ENCODE measurements around the gene FAM240B. TPM values are rescaled to one million over a fixed set of nuclear protein-coding genes. Genes with fewer than 3 reads are reported as not detected.
A peak's percentile ranks its signal among the peaks of the same experiment; 100 is the strongest.

FAM240B gene
- total RNA-seq, 6 donors from 2014 or later = not detected

DNA sequence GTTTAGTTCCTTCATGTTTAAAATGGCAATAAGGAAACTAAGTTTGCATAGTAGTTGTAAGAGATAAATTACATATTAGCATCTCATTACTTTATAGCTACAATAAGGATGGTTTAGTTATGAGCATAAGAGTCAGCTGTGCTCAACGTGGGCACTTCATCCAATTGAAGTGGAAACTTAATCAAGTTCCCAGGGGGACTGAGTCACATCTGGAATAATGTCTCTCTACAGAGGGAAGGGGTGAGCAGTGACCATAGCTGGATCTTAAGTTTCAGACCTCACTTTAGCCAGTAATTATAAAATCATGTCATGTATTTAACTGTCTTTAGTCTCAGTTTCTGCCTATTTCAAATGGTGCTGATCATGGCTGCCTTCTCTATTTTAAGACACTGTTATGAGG, 36.8 kb upstream of the FAM240B start:
- H3K36me3 ChIP-seq = no peaks in the 10 kb centered on the region
- H3K27me3 ChIP-seq = no peaks in the 10 kb centered on the region
- no peak overlapping the region for H3K27ac ChIP-seq
- TF ChIP-seq POLR2A (IDR thresholded peaks at IDR 0.05) (no peak), CTCF (IDR thresholded peaks at IDR 0.05) (no peak), POLR2AphosphoS5 (IDR thresholded peaks at IDR 0.05) (no peak), EP300 (IDR thresholded peaks at IDR 0.05) (no peak)
- DNase-seq (no peak), ATAC-seq (ENCODE audit: low FRiP score in 2 of 2) (no peak)
- H3K9me3 ChIP-seq = no peaks in the 10 kb centered on the region
- H3K4me3 ChIP-seq = no peak overlapping the region
- no peaks in the 10 kb centered on the region for H3K4me1 ChIP-seq
- WGBS, 2 donors = 53 to 57% methylated on average over 1 of the region's 1 CpG

GRCh38 chr9:38747941-38748340, 28.0 kb upstream of the FAM240B start:
- no peak for DNase-seq
- 100% methylated on average over 1 of the region's 1 CpG for WGBS, 2 donors

DNA sequence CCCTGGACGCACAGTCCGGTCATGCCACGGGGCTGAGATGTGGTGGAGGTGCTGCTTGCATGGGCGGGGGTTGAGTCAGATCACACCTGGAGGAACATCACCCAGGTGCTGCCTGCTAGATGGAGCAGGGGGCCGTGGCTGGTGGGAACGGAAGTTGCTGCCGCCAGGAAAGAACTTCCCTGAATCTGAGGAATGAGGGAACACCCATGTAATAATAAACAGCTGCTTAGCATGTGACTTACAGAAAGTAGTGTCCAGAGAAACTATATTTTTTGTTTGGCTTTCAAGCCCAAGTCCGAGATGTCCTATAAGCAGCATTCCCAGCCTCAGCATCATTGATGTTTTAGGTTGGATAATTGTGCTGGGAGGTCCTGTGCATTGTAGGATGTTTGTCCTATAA, 27.1 kb upstream of the FAM240B start:
- no peak for ATAC-seq (ENCODE audit: low FRiP score in 2 of 2)
- no peak overlapping the region for H3K27ac ChIP-seq
- no peaks in the 10 kb centered on the region for H3K36me3 ChIP-seq
- H3K4me1 ChIP-seq = no peaks in the 10 kb centered on the region
- no peak for TF ChIP-seq EP300 (IDR thresholded peaks at IDR 0.05)
- H3K27me3 ChIP-seq = no peaks in the 10 kb centered on the region
- 68 to 78% methylated on average over 8 of the region's 8 CpGs for WGBS, 2 donors
- H3K9me3 ChIP-seq = no peaks in the 10 kb centered on the region
- no peak overlapping the region for H3K4me3 ChIP-seq
- DNase-seq = no peak

More at GRCh38 chr9:38747941-38748340, 28.0 kb upstream of the FAM240B start:
- Histone ChIP-seq H3K4me3 (no peak overlapping the region), H3K4me1 (no peaks in the 10 kb centered on the region), H3K9me3 (no peaks in the 10 kb centered on the region), H3K27me3 (no peaks in the 10 kb centered on the region), H3K36me3 (no peaks in the 10 kb centered on the region), H3K27ac (no peak overlapping the region)
- TF ChIP-seq CTCF (IDR thresholded peaks at IDR 0.05) (no peak), EP300 (IDR thresholded peaks at IDR 0.05) (no peak), POLR2A (IDR thresholded peaks at IDR 0.05) (no peak), POLR2AphosphoS5 (IDR thresholded peaks at IDR 0.05) (no peak)
- no peak for ATAC-seq (ENCODE audit: low FRiP score in 2 of 2)

DNA sequence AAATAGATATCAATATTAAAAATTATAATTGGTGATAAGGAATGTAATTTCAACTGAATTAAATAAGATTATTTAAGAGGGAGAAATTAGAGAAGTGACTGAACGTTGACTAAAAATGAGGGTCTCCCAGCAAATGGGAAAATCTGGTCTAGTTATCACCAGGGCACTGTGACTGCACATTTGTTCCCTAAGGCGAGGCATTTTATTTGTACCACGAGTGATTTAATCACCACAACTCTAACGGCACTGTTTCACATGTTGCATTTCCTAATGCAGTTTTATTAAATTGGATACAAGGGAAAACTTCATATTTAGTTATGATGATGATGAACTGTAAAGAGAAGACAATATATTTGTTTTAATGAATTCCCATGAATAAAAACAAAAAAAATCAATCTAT, 26.4 kb upstream of the FAM240B start:
- WGBS, 2 donors = 75 to 86% methylated on average over 4 of the region's 4 CpGs
- H3K4me1 ChIP-seq = no peaks in the 10 kb centered on the region
- DNase-seq = no peak
- TF ChIP-seq POLR2A (IDR thresholded peaks at IDR 0.05) (no peak), POLR2AphosphoS5 (IDR thresholded peaks at IDR 0.05) (no peak), CTCF (IDR thresholded peaks at IDR 0.05) (no peak), EP300 (IDR thresholded peaks at IDR 0.05) (no peak)
- H3K27me3 ChIP-seq = no peaks in the 10 kb centered on the region
- no peak for ATAC-seq (ENCODE audit: low FRiP score in 2 of 2)
- H3K4me3 ChIP-seq = no peak overlapping the region
- no peaks in the 10 kb centered on the region for H3K36me3 ChIP-seq
- H3K9me3 ChIP-seq = no peaks in the 10 kb centered on the region
- H3K27ac ChIP-seq = no peak overlapping the region

DNA sequence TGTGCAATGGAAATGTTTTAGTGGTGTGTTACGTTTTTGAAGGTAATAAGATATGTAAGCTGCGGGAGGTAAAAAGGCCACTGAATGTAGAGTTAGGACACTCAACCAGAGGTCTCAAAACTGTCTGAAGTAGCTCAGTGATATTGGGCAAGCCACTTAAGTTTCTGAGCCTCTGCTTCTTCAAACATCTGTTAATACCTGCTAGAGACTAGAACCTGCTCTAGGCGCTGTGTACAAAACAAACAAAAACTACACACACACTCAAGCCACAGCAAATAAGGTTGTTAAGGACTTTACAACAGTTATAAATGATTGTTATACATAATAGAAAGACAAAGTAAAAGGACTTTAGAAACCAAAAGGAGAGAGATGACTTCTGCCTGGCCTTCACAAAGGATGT, 24.6 kb upstream of the FAM240B start:
- WGBS, 2 donors = 57 to 66% methylated on average over 3 of the region's 3 CpGs
- no peaks in the 10 kb centered on the region for H3K27me3 ChIP-seq
- H3K27ac ChIP-seq = no peak overlapping the region
- H3K9me3 ChIP-seq = no peaks in the 10 kb centered on the region
- H3K4me1 ChIP-seq = no peaks in the 10 kb centered on the region
- ATAC-seq (ENCODE audit: low FRiP score in 2 of 2) = peak in 1 of 2 donors; percentile 77
- TF ChIP-seq POLR2A (IDR thresholded peaks at IDR 0.05) (no peak), POLR2AphosphoS5 (IDR thresholded peaks at IDR 0.05) (no peak), EP300 (IDR thresholded peaks at IDR 0.05) (no peak), CTCF (IDR thresholded peaks at IDR 0.05) (no peak)
- no peaks in the 10 kb centered on the region for H3K36me3 ChIP-seq
- H3K4me3 ChIP-seq = no peak overlapping the region
- DNase-seq = peak in 1 of 2 donors; percentile 29
